Stomach (tissue), 4 donors: ENCODE data around the gene HINT3.

Experiments
- POLR2A ChIP-seq, 4 donors: fragments of 450-650 bp; IDR thresholded peaks; one replicate each; pipeline ENCODE4 v1.6.1; 2016; ENCODE audit warnings: antibody characterized with exemption in 4 of 4, control low read depth in 2 of 4, mild to moderate bottlenecking in 1 of 4, moderate library complexity in 1 of 4
- POLR2AphosphoS5 ChIP-seq, 3 donors: sonication (generic); formaldehyde crosslinking; IDR thresholded peaks; one replicate each; pipeline ENCODE4 v1.6.1; 2016; ENCODE audit warnings: antibody characterized with exemption in 3 of 3

GRCh38 chr6:125959041-125959440, 2.5 kb downstream of the HINT3 start:
- TF ChIP-seq POLR2AphosphoS5 (IDR thresholded peaks at IDR 0.05) (no peak), POLR2A (IDR thresholded peaks at IDR 0.05) (no peak)
